ENCODE data around the gene INO80E.
A peak's percentile ranks its signal among the peaks of the same experiment; 100 is the strongest.

Gene INO80E

DNA sequence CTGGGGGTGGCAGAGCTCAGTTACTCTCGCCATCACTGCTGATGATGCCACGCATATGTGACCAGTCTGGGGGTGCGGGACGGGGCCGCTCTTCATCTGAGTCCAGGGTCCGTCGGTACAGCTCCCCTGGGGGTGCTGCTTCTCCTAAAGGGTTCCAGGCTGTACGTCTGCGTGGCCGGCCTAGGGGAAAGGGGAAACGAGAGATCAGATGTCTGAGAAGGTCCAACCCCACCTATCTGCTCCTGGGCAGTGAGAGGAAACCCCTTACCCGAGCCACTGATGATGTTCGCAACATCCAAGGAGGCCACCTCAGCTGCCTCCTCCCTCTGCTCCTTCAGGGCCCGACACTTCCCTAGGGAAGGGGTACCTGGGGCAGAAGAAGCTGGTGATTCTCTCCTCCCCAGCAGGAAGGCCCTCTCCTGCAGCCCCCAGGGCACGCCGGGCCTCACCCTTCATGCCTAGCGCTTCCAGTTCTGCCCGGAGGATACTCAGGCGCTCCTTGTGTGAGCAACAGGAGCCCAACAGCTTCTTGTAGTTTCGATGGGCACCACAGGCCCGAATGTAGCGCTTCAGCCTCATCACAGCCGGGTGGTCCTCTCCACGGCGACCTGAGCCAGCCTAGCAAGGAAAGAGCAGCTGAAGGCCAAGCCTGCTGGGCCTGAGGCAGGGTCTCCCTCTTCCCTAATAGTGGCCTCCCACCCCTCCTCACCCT, 2.7 kb upstream of the INO80E start:
- DNase-seq: no peak

DNA sequence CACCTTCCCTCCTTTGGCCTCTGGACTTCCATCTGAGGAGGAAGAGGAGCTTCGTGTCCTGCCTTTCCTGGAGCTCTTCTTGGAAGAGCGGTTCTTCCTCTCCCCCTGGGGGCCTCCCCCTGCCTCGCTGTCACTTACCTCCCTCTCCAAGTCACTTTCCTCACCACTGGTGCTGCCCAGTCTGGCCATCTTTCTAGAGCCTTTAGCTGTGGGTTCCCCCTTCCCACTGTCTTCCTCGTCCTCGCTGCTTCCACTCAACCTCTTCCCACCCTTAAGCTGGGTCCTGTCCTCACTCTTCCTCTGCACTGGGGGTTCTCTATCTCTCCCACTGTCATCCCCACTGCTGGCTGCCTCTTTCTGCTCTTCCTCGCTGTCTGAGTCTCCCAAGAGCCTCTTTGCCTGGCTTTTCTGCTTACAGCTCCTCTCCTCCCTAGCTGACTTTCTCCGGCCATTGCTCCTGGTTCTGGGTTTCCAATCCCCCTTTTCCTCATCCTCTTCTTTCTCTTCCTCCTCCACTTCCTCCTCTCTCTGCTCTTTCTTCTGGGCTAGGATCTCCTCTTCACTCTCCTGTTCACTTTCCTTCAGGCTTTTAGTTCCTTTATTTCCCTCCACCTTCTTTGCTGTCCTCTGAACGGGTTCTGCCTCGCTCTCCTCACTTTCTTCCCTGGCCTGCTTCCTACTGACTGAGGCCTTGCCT, 2.0 kb upstream of the INO80E start:
- no peak for DNase-seq

DNA sequence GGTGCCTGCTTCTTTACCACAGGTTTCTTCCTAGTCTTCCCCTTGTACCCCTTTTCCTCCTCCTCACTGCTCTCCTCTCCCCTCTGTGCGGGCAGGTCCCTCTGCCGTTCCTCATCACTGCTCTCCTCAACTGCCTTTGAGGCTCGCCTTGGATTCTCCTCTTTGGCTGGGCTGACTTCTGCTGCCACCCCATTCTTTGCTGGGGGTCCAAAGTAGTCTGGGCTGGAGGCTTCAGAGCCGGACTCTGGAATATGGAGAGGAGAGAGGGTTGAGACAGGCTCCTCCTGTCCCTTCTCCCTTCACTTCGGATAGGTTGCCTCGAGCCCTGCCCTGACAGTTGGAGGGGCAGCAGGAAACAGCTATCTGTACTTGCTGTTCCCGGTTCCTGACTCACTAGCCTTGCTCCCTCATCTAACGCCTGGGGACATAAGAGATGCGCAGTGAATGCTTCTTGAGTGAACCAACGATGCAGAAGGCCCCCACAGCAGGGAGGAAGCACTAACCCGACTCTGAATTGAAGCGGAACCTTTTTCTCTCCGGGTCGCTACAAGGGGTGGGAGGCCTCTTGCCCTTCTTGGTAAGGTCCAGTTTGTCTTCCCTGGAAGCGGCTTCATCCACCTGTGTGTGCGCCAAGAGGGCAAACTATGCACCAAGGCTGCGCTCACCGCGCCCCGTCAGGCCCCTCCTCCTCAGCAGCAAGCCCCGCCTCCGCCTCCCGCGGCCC, 1.3 kb upstream of the INO80E start:
- no peak for DNase-seq

DNA sequence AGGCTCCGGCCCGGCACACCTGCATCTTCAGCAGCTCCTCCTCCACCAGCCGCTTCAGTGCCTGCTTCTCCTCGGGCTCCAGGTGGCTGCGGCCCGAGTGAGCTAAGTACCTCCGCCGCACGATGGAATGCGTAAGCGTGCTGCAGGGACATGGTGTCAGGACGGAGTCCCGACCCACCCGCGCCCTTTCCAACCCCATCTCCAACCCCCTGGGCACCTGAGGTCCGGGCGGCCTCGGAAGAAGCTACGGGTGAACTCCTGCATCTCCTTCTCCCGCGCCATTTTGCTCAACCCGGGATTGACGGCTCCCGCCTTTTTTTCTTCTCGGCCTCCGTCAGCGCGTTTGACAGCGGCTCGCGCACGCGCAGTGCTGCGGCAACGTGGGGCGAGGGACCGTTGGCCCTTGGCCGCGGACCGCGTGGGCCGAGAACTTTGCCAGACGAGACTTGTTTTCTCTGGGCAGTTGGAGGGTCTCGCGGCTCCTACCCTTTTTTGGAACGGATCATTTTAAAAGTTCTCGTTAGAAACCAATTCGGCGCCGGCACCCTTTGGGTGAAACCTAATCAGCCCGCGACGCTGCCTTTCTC, 624 bp upstream of the INO80E start, which contains the start of gene HIRIP3:
HIRIP3 (minus strand) TSS at position 294 of the 587 bp plus-strand sequence; CDS start at position 282, 12 bp downstream.
- peak; percentile 77 to 98 (median 87) for DNase-seq

DNA sequence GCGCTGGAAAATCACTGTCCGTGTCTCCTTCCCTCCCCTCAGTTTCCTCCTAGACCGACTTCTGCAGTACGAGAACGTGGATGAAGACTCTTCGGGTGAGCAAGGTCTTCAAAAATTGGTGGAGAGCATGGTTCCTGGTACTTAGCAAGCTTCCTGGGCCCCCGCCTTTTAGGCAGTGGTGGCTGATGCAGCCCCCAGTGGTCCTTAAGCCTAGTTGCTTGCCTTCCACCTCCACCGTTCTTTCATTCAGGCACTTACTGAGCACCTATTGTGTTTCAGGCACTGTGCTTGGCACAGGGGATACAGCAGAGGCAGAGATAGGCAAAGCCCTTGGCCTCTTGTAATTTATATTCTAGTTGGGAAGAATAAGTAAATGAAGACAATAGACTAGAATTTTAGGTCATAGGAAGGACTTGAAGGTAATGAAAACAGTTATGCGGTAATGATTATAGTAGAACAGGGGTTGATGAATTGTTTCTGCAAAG, 767 bp downstream of the INO80E start:
- no peak for DNase-seq

DNA sequence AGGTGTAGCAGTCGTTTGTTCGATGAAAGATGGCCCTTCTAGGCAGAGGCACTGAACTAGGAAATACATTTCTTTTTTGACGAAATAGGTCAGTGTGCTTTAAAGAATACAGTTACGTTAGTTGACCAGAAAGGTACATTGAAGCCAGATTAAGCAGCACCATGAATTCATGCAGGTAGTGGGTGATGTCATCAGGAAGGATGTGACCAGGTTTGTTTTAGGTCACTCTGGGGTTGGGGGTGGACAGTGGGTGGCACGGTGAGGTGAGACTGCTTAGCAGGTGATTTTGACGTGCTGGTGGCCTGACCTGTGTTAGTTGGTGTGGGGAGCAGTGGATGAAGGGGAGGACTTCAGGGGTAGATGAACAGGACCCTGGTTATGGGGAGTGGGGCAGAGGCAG, 3.6 kb downstream of the INO80E start:
- DNase-seq: no peak

DNA sequence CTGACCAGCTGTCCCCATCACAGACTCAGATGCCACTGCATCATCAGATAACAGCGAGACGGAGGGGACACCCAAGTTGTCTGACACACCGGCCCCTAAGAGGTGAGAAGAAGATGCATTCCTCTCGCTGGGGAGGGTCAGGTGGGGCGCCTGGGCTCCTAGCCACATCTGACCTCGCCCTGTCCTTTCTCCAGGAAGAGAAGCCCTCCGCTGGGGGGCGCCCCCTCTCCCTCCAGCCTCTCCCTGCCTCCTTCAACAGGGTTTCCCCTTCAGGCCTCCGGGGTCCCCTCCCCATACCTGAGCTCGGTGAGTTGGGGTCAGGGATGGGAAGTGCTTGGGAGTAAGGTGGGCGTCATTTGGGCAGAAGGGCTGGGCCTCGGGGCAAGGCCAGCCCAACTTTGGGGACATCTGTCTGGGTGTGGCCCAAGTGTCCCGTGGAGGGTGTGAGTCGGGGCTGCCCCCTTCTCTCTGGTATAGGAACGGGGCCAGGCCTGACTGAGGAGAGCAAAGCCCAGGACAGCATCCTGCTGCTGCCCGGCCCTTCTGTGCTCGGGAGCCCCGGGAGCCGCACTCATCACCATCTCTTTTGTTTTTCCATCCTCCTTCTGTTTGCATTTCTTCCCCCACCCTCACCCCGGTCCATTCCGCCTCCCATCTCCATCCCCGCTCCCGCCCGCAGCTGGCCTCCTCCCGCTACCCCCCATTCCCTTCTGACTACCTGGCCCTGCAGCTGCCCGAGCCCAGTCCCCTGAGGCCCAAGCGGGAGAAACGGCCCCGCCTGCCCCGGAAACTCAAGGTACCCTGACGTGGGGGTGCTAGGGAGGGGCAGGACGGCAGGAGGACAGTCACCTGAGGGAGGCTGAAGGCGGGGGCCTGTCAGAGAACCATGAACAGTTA, 4.9 kb downstream of the INO80E start:
- DNase-seq: no peak

DNA sequence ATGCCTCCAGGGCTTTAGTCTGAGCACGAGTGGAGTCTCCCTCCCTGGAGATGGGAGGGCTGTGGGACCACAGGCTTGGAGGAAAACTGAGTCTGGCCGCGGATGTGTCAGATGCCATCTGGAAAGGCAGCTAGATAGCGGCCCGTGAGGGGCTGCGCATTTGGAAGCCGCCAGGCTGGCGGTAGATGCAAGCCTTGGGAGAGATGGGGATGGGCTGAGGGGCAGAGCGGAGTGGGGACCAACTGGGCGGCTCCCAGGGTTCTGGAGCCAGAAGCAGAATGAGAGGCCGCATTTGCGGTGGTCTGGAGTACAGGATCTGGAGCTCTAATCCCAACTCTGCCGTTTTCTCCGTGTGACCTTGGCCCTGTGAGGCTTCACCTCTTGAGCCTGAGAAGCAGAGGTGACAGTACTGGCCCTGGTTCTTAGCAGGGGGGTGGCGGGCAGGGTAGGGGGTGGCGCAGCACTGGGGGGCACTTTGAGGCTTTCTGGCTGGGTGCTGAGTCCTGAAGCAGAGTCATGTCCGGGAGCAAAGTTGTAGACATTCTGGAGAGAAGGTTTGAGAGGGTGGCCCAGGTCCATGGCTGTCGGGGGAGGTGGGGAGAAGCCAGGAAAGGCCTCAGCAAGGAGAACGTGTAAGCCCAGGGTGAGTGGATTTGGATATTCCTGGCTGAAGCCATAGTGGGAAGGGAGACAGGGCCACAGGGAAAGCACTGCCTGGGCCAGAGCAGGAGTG, 6.7 kb downstream of the INO80E start:
- no peak for DNase-seq

DNA sequence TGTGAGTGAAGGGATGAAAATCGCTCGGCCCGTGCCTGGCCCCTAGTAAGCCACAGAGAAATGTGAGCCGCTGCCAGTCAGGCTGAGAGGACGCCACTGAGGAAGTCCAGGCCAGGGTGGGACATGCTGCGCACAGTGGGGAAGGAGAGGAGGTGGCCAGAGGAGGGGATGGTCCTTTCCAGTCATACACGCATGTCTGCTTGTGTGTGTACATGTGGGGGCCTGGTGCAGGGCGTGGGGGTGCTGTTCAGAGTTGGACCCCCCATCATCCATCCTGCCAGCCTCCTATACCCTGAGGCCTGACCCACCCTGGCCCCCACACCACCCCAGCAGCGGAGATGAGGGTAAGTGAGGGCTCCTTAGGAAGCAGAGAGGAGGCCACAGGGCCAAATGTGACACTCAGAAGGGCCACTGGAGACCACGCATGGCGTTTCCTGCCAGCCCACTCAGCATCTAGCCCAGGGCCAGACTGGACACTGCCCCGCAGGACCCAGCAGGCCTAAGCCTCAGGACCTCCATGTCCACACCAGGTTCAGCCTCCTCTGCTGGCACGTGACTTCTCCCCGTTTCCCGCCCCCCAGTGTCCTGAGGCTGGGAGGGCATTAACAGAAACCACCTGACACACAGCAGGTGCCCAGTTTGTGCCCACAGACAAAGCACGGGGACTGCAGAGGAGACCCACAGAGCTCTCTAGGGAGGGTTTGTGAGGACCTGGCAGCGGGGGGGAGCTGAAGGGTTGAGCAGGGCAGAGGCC, 7.8 kb downstream of the INO80E start:
- DNase-seq: no peak

DNA sequence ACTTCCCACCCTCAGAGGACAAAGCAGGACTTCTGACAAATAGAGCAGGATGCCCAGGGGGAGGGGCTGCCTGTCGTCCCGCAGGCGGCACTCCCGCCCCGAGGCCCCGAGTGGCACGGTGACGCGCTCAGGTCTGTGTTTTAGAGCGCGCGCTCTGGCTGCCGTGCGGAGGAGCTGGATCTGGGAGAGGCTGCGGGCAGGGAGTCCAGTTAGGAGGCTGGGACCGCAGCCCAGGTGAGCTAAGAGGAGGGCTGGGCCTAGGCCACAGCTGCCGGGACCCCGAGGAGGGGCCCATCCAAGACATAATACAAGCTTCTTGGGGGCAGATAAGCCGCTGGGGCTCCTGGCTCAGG, 8.4 kb downstream of the INO80E start:
- DNase-seq: no peak

DNA sequence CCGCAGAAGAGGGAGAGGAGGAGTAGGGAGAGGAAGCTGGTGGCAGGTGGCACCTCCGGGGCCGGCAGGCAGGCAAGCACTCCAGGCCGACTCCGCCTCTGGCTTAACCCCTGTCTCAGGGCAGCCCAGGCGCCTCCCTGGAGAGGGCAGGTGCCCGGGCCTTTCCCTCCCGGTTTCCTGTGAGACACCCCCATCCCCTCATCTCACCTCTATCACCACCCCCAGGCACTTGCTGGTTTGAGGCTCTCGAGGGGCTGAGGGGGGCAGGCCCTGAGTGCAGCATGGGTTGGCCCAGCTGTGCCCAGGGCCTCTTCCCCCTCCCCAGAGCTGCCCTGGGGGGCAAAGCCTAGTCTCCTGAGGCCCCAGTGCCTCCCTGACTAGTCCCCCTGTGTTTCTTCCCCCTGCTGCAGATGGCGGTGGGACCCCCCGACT, 8.8 kb downstream of the INO80E start:
- DNase-seq: no peak

DNA sequence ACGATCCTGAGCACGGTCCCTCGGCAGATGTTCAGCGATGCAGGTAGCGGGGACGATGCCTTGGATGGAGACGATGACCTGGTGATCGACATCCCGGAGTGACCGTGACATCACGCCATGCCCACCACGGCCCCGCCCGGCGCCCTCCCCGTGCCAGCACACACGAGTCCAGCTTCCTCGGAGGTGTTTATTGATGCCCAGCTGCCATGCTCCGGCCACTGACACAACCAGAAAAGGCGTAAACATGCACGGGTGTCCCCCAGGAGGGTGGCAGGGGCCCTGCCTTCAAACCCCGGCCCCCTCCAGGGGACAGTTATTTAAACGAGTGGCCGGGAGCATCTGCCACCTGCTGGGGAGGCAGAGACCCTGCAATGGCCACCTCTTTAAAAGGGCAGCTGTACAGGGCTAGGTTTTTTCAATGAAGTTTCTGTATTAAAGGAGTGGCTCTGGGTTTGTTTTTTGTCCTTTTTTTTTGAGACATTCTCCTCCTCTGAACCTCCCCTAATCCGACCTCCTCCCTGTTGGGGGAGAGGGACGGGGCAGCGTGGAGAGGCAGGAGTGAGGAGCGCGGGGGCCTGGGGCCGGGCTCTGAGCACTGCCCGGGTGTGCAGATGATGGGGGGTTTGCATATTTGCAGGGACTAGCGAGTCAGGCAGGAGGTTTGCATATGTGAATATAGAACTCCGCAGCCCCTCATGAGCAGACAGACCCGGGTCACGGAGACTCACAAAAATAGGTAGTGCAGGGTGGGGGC, 9.5 kb downstream of the INO80E start:
- peak in 4 of 6 experiments; percentile 17 to 39 (median 24) for DNase-seq

DNA sequence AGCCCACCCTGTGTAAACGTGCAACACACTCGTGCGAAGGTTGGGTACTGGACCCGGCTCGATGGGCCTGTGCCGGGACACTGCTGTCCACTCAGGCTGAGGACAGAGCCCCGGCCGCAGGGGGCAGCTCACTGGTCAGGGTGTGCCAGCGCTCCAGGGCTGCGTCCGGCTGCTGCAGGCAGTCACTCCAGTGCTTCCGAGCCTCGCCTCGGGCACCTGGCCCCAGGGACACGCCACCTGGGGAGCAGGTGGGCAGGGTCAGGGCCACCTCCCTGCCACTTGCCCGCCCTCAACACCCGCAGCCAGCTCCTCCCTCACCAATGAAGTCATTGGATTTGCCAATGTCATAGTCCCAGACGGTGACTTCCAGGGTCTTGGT, 10.0 kb downstream of the INO80E start:
- DNase-seq: no peak

DNA sequence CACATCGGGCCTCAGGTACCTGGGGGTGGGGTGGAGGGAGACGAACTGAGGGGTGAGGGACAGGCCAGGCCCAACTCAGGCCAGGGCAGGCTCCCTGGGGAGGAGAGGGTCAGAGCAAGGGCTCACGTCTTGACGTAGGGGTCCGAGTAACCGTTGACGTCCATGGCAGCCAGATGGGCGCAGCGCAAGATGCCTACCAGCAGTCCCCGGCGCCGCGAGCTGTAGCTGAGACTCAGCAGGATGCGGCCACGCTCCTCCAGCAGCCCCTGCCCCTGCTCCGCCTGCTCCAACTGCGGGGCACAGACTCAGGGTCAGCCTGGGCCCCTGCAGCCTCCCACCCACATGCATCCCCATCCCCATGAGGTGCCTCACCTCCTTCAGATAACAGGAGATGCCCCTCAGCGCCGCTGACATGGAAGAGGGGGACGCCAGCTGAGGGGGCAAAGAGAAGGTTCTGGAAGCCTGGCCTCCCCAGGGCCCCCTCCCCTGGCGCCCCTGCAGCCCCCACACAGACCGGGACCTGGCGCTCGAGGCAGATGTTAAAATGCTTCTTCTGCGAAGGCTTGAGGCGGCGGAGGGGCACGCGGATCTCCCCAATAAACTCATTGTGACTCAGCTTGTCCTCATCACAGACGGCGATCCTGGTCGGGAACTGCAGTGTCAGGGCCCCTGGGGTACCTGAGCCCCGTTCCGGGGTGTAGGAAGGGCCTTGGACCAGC, 10.8 kb downstream of the INO80E start:
- DNase-seq: no peak

DNA sequence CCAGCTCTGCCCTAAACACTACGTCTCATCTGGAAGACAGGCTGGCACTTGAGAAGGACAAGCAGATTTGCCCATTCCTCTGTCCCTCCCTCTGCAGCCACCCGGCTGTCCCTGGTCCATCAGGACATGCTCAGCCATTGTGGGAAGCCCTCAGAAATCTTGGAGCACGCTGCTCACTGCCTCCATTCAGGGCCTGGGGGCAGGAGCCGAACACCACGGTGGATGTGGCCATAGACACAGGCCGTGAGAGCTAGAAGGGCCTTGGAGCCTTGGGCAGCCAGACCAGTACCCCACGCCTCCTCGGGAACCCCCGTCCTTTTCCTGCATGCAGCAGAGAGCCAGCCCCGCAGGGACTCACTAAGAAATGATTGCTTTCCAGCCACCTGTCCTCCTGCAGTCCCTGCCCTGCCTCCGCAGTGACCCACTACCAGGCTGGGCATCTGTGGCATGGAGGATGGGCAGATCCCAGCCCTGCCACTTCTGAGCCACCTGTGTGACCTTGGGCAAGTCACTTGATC, 11.4 kb downstream of the INO80E start:
- DNase-seq: no peak

DNA sequence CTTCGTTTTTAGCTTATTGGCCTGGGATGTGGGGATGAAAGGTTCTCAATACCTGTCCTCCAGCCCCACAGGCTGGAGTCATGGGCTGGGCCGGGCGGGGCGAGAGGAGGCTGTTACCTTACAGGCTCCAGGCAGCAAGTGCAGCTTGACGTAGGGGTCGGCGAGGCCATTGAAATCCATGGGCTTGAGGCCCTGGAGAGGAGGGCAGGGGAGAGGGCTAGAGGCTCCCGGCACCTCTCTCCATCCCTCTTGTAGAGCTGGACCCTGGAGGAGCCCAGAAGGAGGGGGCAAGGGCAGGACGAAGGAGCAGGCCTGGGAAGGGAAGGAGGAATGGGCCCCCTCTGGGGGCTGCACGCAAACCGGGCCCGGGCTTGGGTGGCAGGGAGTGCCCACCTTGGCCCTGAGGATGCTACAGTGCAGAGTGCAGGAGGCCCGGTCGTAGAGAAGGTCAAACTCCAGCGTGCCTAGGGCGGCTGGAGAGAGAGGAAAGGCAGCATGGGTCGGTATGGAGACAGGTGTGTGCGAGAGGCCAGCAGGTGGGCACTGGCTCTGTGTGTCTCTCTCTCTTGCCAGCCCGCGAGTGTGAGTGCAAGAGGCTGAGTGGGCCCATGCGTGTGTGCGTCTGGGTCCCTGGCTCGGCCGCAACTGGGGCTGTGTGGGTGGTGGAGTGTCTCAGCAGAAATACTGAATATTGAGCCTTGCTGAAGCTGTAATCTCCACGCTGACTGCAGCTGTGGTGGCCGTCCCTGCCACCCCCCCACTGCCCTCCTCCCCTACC, 13.2 kb downstream of the INO80E start:
- DNase-seq: no peak

DNA sequence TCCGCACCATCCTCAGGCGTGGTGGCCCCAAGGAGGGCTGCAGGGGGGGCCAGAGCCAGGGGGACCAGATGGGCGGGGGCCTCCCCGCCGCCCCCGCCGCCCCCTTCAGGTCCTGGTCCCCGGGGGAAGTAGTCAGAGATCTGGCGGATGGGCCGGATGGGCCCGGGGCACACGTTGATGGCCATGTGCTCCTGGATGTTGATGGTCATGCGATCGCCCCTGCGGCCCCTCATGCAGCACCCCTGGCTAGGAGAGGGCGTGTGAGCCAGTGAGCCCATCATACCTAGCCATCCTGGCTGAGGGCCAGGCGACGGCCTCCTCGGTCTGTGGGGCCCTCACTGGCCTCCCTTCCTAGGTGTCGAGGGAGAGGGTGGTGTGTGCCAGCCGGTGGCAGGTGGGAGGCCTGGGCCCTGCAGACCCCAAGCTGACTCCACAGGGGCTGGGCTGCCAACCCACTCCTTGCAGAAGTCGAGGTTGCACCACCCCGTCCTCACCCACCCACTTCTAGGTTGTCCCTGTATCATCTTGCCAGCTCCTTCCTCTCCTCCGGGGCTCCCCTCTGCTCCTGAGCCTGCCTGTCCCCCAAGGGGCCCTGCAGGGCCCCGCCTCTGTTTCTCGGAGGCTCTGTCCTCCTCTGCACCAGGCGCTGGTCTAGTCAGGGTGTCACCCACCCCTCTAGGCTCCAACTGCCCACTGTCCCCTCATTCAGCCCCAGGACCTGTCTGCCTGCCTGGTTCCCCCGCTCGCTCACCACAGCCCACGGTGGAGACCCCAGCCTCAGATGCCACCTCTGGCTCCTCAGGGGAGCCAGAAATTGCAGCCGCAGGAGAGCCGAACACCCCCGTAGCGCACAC, 14.2 kb downstream of the INO80E start:
- DNase-seq: peak in 1 of 6 experiments; percentile 14
